ENCODE measurements around the gene NFIB.

The NFIB gene

DNA sequence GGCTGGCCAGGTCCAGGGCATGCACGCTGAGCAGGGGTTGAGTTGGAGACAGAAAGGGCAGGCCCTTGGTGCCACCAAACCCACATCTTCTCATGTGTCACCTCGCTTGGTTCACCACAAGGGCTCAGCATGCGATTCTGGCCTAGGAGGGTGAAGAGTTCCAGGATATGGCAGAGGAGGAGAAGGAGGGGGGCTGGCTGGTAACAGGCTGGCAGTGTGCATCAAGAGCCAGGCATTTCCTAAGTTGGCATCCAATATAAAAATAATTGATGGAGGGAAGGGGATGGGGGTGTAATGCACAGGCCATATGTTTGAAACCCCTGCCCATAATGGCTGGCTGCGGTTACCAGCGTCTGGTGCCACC, 255.6 kb downstream of the NFIB start:
- no peak for DNase-seq

DNA sequence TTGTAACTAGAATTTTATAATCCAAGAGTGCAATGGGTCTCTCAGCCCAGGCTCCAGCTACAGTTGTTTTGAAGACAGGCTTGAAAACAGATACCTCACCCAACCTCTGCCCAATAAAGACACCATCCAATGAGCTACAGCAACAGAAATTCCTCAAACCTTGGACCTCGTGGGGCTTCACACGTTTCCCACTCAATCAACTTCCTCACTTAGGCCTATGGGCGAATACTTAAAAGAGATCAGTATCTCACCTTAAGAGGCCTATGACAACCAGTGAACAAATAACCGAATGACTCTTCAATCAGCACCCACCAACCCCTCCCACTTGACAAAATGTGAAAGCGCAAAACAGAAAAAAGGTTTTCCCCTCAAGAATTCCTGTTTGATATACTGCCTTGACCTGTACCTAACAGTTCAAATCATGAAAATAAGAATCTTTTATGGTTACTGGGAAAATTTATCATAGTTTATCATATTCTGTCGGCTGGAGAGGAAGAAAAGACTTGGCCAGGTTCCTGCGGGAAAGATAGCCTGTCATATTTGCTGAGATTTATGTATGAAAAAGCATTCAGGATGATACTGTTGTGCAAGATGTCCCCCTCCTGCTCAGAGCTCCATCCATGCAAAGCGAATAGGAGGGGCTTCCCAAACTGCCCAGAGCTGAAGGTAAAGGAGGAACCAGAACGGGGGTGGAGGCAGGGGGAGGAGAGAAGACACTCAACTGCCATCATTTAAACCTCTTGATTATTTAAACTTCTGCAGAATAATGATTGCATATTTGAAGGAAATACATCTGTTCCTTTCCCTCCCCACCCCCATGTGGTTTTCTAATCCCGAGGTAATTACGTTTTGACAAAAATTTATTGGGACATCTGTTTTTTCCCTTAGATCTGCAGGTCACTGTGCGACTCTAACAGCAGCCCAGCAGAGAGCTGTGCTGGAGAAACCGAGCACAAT, 256.3 kb downstream of the NFIB start:
- no peak for DNase-seq

DNA sequence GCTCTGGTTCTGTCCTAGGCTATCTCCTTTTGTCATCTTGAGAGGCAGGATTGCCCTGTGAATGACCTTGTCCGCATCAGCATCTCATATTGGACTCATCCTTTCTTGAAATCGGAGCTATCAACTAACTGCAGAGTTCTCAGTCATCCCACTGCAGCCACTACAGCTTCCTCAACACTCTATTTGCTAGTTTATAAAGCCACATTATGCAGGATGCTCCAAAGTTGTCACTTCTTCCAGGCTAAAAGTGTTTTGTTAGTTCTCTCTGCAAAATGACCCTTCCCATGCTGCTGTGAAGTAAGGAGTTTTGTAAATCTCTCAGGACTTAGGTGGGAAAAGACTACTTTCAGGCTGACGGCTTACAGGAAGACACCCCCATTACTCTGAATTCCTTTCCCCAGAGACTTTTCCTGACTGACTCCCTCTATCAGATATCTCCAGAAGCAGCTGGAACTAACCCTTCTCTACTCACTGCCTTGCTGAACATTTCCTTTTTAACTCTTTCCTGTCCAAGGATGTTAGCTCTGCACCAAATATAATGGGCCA, 257.6 kb downstream of the NFIB start:
- no peak for DNase-seq

DNA sequence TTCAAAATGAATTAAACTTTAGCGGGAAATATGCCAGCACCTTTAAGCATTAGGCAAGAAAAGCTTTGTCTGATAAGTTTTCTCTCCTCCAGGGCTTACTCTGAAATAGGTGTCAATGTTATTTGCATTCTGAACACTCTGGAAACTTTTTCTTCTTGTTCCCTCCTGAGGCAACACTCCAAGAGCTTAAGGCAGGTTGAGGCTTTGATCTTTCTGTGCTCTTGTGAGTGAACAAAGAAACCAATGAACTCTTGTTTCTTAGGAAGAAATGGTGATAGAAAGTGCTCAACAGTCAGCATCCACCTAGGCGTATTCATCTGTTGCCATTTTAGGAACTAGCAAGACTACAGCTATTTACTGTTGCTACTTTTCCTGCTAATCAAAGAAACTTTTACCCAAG, 259.8 kb downstream of the NFIB start:
- DNase-seq = no peak

DNA sequence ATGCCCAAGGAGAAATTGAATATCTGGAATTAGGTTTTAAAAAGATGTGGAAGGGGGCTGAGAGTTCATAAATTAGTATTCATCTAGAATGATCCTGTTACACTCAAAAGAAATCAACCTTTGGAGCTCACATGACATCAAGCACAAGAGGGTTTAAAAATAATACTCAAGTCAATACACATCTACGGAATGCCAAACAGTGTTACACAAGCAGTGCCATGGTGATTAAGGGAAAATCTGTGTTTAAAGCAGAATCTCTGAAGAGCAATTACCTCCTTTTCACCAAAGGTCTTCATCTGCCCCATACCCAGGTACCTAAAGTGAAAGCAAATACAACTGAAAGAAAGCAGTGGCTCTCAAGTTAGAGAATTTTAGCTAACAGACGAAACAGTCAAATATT, 261.6 kb downstream of the NFIB start:
- no peak for DNase-seq

DNA sequence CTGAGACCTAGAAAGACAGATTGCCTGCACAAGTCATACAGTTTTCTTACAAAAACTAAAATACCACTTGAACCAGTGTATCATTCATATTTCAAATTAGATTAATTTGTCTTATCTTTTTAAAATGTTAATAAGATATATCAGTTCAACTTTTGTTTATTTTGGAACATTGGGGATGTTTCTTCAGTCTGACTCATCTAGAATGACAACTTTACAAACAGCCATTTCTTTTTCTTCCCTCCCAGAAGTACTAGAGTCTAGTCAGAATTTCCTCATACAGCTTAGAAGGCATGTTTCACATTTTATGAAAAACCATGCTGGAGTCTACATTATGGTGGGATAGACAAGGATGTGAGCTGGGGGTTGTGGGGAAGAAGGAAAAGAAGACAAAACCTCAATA, 262.5 kb downstream of the NFIB start:
- no peak for DNase-seq

DNA sequence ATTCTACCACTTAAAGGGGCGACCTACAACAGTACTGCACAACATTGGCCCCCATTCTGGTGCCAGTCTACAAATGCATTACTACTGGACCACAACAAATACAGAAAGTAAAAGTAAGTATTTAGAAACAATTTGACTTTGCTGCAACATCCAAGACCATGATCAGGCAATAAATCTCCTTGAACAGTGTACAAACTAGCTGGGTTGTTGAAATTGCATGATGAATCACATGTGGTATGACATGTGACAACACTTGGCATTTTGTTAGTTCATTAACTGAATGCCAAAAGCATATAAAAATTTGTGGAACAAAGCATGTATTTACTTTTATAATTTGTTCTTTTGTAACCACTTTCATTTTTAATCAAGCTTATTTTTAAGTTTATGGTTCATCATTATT, 270.5 kb downstream of the NFIB start:
- DNase-seq = no peak

DNA sequence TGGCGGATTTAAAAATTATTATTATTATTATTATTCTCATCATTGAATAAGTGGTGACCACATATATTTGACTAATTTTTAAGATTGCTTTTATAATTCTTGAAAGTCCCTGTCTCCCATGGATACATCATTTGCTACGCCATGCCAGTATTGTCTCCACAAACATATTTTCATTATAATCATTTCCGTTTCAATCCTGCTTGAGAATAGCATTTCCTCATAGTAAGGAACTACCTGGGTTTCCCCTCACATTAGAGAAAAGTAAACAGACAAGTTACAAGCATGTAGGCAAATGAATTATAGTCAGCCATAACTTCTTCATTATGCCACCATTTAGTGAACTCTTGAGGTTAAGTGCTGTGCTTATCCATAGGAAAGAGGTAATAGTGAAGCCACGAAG, 276.6 kb downstream of the NFIB start:
- DNase-seq = no peak

DNA sequence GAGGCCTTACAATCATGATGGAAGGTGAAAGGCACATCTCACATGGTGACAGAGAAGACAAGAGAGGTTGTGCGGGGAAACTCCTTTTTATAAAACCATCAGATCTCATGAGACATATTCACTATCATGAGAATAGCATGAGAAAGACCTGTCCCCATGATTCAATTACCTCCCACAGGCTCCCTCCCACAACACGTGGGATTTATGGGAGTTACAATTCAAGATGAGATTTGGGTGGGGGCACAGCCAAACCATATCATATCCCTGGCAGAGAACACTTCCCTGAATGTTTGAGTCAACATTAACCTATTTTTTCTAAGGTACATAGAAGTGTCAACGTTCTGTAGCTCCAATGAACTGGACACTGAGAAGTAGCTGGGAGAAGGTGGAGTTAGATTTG, 280.9 kb downstream of the NFIB start:
- DNase-seq = no peak

Data from HCEC 1CT (cell line).